ENCODE measurements around the gene UTP4. TPM values are rescaled to one million over a fixed set of nuclear protein-coding genes. Genes with fewer than 3 reads are reported as not detected.

Gene UTP4
- total RNA-seq: 10 to 100 TPM; 19.2 to 32.9 TPM

GRCh38 chr16:69132424-69133252 is at the start of gene UTP4, which contains the start of gene CHTF8:
UTP4 (plus strand) TSS chr16:69132649; CDS start chr16:69133460, 811 bp downstream.
CHTF8 (minus strand) TSS chr16:69132588; CDS start chr16:69121458, 11,130 bp downstream.
- TF ChIP-seq CTCF (IDR thresholded peaks at IDR 0.05): no peak
- no peaks in the 10 kb centered on the region for H3K27me3 ChIP-seq
- intact Hi-C loops (cut with DNase I): no loop called here
- peak within 1 kb of the TSS; percentile 93 to 96 for H3K9ac ChIP-seq (ENCODE audit: low read depth in 2 of 2, low read length in 2 of 2)
- no peaks in the 10 kb centered on the region for H3K36me3 ChIP-seq
- peak within 1 kb of the TSS; percentile 85 for H3K4me3 ChIP-seq
- peaks cover 3% of the 10 kb centered on the region for H3K4me1 ChIP-seq
- DNase-seq: peak; percentile 89
- H3K27ac ChIP-seq: peak within 1 kb of the TSS; percentile 82
- H3K9me3 ChIP-seq: no peaks in the 10 kb centered on the region

- intact Hi-C loops (cut with DNase I): no loop called here
- H3K9me3 ChIP-seq: no peaks in the 10 kb centered on the region
- no peaks in the 10 kb centered on the region for H3K27me3 ChIP-seq
- H3K27ac ChIP-seq: no peak overlapping the region
- H3K9ac ChIP-seq (ENCODE audit: low read depth in 2 of 2, low read length in 2 of 2): no peak overlapping the region
- TF ChIP-seq CTCF (IDR thresholded peaks at IDR 0.05): no peak
- H3K4me1 ChIP-seq: no peaks in the 10 kb centered on the region
- H3K36me3 ChIP-seq: no peaks in the 10 kb centered on the region
- H3K4me3 ChIP-seq: no peak overlapping the region
- DNase-seq: no peak
Observed at GRCh38 chr16:69083306-69083941, 49.0 kb upstream of the UTP4 start.

GRCh38 chr16:69084289-69084688 is 48.2 kb upstream of the UTP4 start:
- no peak overlapping the region for H3K9ac ChIP-seq (ENCODE audit: low read depth in 2 of 2, low read length in 2 of 2)
- no peak overlapping the region for H3K4me3 ChIP-seq
- no peak overlapping the region for H3K27ac ChIP-seq
- TF ChIP-seq CTCF (IDR thresholded peaks at IDR 0.05): no peak
- no peak for DNase-seq
- H3K36me3 ChIP-seq: no peaks in the 10 kb centered on the region
- no peaks in the 10 kb centered on the region for H3K9me3 ChIP-seq
- H3K4me1 ChIP-seq: no peaks in the 10 kb centered on the region
- intact Hi-C loops (cut with DNase I): no loop called here
- H3K27me3 ChIP-seq: no peaks in the 10 kb centered on the region

GRCh38 chr16:69085032-69085695 is 47.3 kb upstream of the UTP4 start:
- Histone ChIP-seq H3K4me3 (no peak overlapping the region), H3K9ac (ENCODE audit: low read depth in 2 of 2, low read length in 2 of 2) (no peak overlapping the region), H3K36me3 (no peaks in the 10 kb centered on the region), H3K27ac (no peak overlapping the region), H3K4me1 (no peaks in the 10 kb centered on the region), H3K27me3 (no peaks in the 10 kb centered on the region), H3K9me3 (no peaks in the 10 kb centered on the region)
- no peak for TF ChIP-seq CTCF (IDR thresholded peaks at IDR 0.05)
- DNase-seq: no peak
- intact Hi-C loops (cut with DNase I): no loop called here

GRCh38 chr16:69087161-69087581 is 45.3 kb upstream of the UTP4 start:
- no peak overlapping the region for H3K27ac ChIP-seq
- no peak for DNase-seq
- no peaks in the 10 kb centered on the region for H3K9me3 ChIP-seq
- no peak overlapping the region for H3K4me3 ChIP-seq
- intact Hi-C loops (cut with DNase I): no loop called here
- no peak overlapping the region for H3K9ac ChIP-seq (ENCODE audit: low read depth in 2 of 2, low read length in 2 of 2)
- TF ChIP-seq CTCF (IDR thresholded peaks at IDR 0.05): no peak
- H3K36me3 ChIP-seq: no peaks in the 10 kb centered on the region
- H3K27me3 ChIP-seq: no peaks in the 10 kb centered on the region
- no peaks in the 10 kb centered on the region for H3K4me1 ChIP-seq
